Right lobe of liver (tissue), 4 donors: ENCODE data around the gene CDH13.

Experiments used
- CTCF ChIP-seq, 4 donors: fragments of 200-600 bp in 3 of 4; fragments of 450-650 bp in 1 of 4; IDR thresholded peaks; one replicate each; pipeline versions ENCODE4 v1.5.1 to v1.8.0; 2016 to 2022; ENCODE audit warnings: antibody characterized with exemption in 4 of 4, mild to moderate bottlenecking in 2 of 4
- POLR2A ChIP-seq: fragments of 450-650 bp; IDR thresholded peaks from one replicate; pipeline ENCODE4 v1.6.1; 2017; ENCODE audit warnings: antibody characterized with exemption, mild to moderate bottlenecking
- donor health status: DM: no; HTN: no; CAD: no.
- donor health status: DM: no; HTN: no; CAD: no.
- donor health status: DM: no; HTN: yes; CAD: no.

DNA sequence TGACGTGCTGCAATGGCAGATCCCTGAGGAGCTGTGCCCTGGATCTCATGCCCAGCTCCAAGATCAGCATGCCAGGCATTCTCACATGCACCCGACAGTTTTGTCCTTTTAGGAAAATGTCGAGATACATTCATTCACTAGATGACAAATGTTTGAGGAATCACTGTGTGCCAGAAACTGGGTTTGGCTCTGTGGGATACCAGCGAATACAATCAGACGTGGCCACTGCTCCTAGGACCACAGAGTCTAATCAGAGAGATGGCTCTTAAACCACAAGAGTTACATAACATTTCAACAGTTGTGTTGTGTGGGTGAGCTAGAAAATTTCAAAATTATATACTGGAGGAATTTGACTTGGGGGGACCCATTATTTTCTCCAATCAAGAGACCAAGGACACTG, 579.7 kb downstream of the CDH13 start:
- TF ChIP-seq CTCF (IDR thresholded peaks at IDR 0.05) (no peak), POLR2A (no peak)
